GM21786 (cell line): Measurements from ENCODE around the gene LZTS2.
A peak's percentile ranks its signal among the peaks of the same experiment; 100 is the strongest.
"Not testable (repeated sequence)": the region's sequence is repeated elsewhere in the genome, so short reads cannot be mapped to it uniquely, and the experiment has no call there.

Experiments
- ATAC-seq: cut with Tn5 transposase; IDR thresholded peaks from one replicate; pipeline ENCODE4 v1.9.1; 2021; ENCODE audit not compliant: unreplicated experiment

Gene LZTS2

DNA sequence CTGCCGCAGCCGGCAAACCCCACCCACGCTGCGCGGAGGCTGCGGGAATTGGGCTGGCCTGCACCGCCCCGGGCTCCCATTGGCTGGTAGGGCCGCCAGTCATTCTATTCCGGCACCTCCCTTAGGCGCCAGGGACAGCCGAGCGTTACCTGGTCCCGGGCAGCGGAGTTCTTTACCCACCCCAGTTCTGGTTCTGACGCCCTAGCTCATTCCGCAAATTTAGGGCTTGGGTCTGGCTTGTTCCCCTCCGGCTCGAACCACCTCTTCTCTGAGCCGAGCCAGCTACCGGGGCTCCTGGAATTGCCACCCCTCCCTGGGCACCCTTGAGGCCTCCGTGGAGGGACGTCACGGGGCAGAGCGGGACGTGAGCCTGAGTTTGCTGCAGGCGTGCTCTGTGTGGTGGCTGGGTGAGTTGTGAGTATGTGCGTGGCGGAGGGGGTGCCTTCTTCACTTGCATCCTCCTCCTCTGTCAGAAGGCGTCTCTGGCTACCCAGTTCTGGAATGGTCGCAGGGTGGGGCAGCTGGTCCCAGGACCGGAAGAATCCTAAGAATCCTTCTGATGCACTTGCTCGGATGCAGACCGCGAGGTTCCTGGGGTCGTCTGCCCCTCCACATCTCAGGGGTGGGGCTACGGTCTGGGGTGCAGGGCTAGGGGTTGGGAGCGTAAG is 31.7 kb downstream of the LZTS2 start, which contains the start of the genes PDZD7 and SFXN3:
Gene PDZD7, minus strand, starts transcription at position 2 of the 668 bp plus-strand sequence. CDS start 910 bp downstream, outside the sequence.
Gene SFXN3, plus strand, starts transcription at position 107 of the 668 bp plus-strand sequence. CDS start 3,461 bp downstream, outside the sequence.
- peak; percentile 86 for ATAC-seq

- ATAC-seq: no peak
Measured at GRCh38 chr10:101031796-101032636, 32.4 kb downstream of the LZTS2 start.

- no peak for ATAC-seq
Measured at GRCh38 chr10:101032637-101033224, 33.1 kb downstream of the LZTS2 start.

GRCh38 chr10:101033276-101033675 is 33.7 kb downstream of the LZTS2 start:
- no peak for ATAC-seq

GRCh38 chr10:101034404-101034803 is 34.8 kb downstream of the LZTS2 start:
- ATAC-seq: not testable (repeated sequence)

DNA sequence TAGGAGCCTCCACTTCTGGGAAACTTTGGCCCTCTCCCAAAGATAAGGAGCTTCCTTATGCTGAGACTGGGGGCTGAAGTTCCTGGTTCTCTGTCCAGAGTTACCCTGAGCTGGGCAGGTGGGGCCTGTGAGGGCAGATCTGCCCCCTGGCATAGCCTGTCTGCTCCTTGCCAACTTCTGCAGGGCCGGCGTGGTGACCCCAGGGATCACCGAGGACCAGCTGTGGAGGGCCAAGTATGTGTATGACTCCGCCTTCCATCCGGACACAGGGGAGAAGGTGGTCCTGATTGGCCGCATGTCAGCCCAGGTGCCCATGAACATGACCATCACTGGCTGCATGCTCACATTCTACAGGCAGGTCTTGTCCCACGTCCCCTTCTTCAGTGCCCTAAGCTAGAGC is 35.7 kb downstream of the LZTS2 start:
- no peak for ATAC-seq

DNA sequence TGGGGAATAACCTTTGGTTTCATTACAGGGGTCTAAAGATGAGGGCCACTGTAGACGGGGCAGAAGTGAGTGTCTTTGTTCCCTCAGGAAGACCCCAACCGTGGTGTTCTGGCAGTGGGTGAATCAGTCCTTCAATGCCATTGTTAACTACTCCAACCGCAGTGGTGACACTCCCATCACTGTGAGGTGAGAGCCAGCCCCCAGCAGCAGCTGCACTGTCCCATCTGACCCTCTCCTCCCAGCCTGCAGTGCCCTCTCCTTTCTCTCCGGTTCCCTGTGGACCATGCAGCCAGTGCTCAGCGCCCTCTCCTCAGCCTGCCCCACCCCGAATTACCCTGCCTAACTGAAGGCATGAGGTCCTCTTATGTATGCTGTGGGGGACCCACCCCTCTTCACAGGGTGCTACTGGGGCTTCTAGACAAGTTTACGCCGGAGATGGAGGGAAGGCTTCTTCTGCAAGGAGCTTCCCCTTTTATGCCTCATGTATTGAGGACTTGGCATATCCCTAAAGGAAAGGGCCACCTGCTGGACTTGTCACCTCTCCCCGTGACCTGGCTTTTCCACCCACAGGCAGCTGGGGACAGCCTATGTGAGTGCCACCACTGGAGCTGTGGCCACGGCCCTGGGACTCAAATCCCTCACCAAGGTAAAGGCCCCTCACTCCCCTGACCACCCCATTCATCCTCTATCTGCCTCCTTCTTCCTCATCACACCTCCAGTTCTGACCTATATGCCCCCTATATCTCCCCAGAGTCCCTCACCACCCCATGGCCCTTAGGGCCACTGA is 36.5 kb downstream of the LZTS2 start:
- ATAC-seq: no peak

- ATAC-seq: no peak
Measured at GRCh38 chr10:101036726-101037125, 37.1 kb downstream of the LZTS2 start.

DNA sequence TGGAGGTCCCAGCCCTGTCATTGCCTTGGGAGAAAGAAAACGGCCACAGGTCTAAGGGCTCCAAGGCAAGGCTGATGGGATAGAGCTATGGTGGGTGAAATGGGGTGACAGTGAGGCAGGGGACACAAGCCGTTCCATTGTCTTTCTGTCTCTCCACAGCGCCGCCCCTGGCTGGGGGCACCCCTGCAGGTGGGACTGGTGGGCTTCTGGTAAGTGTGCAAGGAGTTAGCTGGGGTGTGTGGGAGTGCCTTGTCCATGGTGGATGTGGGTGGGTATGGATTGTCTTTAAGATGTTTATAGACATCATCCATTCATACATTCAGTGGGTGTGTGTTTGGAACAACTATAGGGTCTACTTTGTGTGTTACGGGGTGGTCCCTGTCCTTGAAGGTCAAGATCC is 38.9 kb downstream of the LZTS2 start:
- ATAC-seq: no peak

DNA sequence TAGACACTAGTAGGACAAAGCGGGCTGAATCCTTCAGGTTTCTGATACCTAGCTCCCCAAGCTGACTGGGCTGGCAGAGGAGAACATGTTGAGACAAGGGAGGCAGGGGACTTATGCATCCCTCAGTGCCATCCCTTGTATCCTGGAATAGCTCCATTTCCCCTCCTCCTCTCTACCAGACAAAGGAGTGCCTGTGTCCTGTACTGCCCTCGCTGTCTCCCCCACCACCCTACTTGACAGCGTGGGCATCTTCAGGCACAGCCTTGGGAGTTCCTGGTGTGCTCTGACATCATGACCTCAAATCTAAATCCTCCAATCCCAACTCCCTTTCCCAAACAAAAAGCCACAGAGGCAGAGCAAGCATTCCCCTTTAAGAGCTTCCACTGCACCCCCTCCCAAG is 40.5 kb downstream of the LZTS2 start:
- no peak for ATAC-seq

GRCh38 chr10:101040851-101041250 is 41.2 kb downstream of the LZTS2 start:
- no peak for ATAC-seq

GRCh38 chr10:101041252-101041761 is 41.7 kb downstream of the LZTS2 start:
- ATAC-seq: no peak

DNA sequence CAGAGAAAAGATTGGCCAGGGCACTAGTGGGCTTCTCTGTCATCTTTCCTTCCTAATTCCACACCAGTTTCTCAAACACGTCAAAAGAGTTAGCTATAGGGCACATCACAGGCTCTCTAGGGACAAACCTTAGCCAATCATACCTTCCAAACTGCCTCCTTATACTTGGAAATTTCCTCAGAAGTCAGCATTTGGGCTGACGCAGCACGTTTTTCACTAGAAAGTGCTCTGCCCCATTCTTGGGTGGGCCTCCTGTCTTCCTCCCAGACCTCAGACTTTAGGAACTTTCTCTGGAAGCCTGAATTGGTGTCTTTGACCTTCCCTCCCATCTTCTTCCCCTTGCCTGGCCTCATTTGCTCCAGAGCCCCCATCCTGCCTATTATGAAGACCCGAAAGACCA is 42.5 kb downstream of the LZTS2 start:
- ATAC-seq: no peak

DNA sequence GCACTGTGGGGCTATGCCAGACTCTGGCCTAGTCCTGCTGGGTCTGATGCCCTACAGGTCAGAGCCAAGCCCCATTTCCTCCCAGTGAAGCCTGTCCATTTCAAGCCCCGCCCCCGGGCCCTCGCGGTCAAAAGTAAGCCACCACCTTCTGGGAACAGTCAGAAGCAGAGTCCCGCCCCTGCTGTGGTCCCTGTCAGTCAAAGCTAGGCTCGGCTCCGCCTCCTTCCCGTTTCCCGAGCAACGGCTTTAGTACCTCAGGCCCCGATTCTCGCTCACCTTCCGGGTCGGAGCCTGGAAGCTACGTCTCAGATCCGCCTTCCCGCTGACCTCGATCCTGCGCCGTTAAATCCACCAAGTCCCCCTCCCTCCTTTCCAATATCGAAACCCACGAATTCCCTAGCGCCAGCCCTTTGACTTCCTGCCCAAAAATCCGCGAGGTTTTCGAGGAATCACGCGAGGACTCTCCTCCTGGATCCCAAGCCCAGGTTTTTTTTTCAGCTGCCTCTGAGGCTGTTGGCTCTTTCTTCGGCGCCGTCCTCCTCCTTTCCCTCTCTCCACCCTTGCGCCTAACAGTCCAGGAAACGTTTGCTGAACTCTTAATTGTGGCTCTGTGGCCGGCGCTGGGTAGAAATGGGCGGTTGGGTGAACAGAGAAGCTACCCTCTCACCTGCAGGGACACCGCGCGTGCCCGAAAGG is 43.2 kb downstream of the LZTS2 start:
- peak; percentile 97 for ATAC-seq

GRCh38 chr10:101043363-101043707 is 43.7 kb downstream of the LZTS2 start:
- ATAC-seq: no peak

GRCh38 chr10:101044117-101044516 is 44.5 kb downstream of the LZTS2 start:
- no peak for ATAC-seq

DNA sequence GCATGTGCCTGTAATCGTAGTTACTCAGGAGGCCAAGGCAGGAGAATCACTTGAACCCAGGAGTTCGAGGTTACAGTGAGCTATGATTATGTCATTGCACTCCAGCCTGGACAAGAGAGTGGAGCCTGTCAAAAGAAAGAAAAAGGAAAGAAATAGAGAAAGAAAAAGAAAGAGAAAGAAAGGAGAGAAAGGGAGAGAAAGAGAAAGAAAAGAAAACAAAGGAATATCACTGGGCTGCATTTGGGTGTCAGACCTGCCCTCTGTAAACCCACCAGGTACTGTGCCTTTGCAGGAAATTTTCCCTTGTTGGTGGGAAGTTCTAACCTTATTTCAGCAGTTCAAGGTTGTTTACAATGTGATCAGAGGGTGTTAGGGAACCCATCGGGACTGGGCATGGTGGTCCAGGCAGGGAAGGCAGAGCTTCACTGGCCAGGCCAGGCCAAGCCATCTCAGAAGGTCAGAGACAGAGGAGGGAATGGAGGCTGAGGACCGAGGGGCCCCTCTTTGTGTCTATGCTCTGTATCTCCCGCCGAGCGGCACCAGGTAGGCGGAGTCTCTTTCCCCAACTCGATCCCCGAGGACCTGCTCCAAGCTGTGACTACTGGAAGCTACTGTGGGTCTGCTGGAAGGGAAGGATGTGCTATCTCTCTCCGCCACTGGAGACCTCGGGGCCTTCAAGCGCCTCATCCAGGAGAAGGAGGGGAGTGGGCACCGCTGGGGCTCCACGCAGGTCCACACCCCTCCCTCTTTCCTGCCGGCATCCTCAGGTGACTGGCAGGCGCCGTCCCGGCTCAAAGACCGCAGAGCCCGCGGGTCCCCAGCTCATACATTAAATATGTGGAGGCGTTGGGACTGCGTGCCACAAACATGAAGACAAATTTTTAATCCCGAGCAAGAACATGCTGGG is 47.0 kb downstream of the LZTS2 start:
- ATAC-seq: no peak

- no peak for ATAC-seq
Measured at GRCh38 chr10:101047268-101047667, 47.7 kb downstream of the LZTS2 start.
